GM21360 (cell line): Measurements from ENCODE around the gene TRAPPC11.
"Not testable (repeated sequence)": the region's sequence is repeated elsewhere in the genome, so short reads cannot be mapped to it uniquely, and the experiment has no call there.

ENCODE experiments used
- ATAC-seq: cut with Tn5 transposase; IDR thresholded peaks from one replicate; pipeline ENCODE4 v1.9.1; 2021; ENCODE audit warnings: mild to moderate bottlenecking, moderate library complexity; ENCODE audit not compliant: unreplicated experiment

The TRAPPC11 gene

GRCh38 chr4:183659029-183659871 lies at the start of gene TRAPPC11, which contains the start of gene RWDD4:
Gene TRAPPC11 (plus strand): TSS chr4:183659293. CDS start chr4:183663868, 4,575 bp downstream.
Gene RWDD4 (minus strand): TSS chr4:183659185. CDS start chr4:183658952, 233 bp downstream.
- ATAC-seq: peak; percentile 99

GRCh38 chr4:183610033-183610432 lies 49.1 kb upstream of the TRAPPC11 start:
- ATAC-seq: no peak

GRCh38 chr4:183610613-183611012 lies 48.5 kb upstream of the TRAPPC11 start:
- no peak for ATAC-seq

- ATAC-seq: no peak
Measured at GRCh38 chr4:183611210-183611830, 47.8 kb upstream of the TRAPPC11 start.

GRCh38 chr4:183612329-183613250 lies 46.5 kb upstream of the TRAPPC11 start:
- ATAC-seq: no peak

- no peak for ATAC-seq
Measured at GRCh38 chr4:183617075-183617474, 42.0 kb upstream of the TRAPPC11 start.

GRCh38 chr4:183618681-183619080 lies 40.4 kb upstream of the TRAPPC11 start:
- no peak for ATAC-seq

GRCh38 chr4:183620421-183620820 lies 38.7 kb upstream of the TRAPPC11 start:
- no peak for ATAC-seq

GRCh38 chr4:183621875-183622274 lies 37.2 kb upstream of the TRAPPC11 start:
- ATAC-seq: no peak

- no peak for ATAC-seq
Measured at GRCh38 chr4:183624548-183624947, 34.5 kb upstream of the TRAPPC11 start.

GRCh38 chr4:183626168-183626567 lies 32.9 kb upstream of the TRAPPC11 start:
- ATAC-seq: no peak

- ATAC-seq: not testable (repeated sequence)
Measured at GRCh38 chr4:183627286-183627685, 31.8 kb upstream of the TRAPPC11 start.

GRCh38 chr4:183627979-183628588 lies 31.0 kb upstream of the TRAPPC11 start:
- ATAC-seq: no peak

GRCh38 chr4:183631577-183632198 lies 27.4 kb upstream of the TRAPPC11 start:
- no peak for ATAC-seq

GRCh38 chr4:183632689-183633088 lies 26.4 kb upstream of the TRAPPC11 start:
- no peak for ATAC-seq

- no peak for ATAC-seq
Measured at GRCh38 chr4:183633476-183634400, 25.4 kb upstream of the TRAPPC11 start.

- ATAC-seq: no peak
Measured at GRCh38 chr4:183635321-183635720, 23.8 kb upstream of the TRAPPC11 start.

- no peak for ATAC-seq
Measured at GRCh38 chr4:183635741-183636140, 23.4 kb upstream of the TRAPPC11 start.

GRCh38 chr4:183636503-183636902 lies 22.6 kb upstream of the TRAPPC11 start:
- ATAC-seq: no peak
